ENCODE measurements around the gene SHANK3. TPM values are rescaled to one million over a fixed set of nuclear protein-coding genes. Genes with fewer than 3 reads are reported as not detected.

Gene SHANK3
- total and polyA plus RNA-seq, 12 donors, result 14.3 to 59.8 (median 24.7) TPM

DNA sequence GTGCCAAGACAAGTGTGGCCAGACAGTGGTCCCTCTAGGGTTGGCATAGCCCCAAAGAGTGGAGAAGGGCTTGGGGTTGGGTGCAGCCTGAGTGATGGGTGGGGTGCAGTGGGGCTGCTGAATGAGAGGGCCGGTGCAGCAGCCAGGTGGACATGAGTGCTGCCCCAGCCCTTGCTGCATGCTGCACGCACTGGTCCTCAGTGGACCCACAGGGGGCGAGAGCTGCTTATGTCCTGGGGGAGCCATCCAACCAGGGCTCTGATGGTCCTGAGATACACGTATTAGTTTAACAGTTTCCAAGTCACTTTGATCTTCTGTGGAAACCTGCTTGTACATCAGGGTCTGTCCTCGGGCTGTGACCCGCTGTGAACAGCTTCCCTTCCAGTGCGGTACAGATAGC is 41.5 kb downstream of the SHANK3 start:
- H3K27ac ChIP-seq, result peak overlapping the region in 7 of 10 donors; percentile 14 to 74 (median 58)
- peaks cover 3 to 56% (median 38%) of the 10 kb centered on the region in 9 donors for H3K4me1 ChIP-seq
- peaks cover 0 to 76% (median 10%) of the 10 kb centered on the region in 9 donors for H3K36me3 ChIP-seq
- DNase-seq (no peak), ATAC-seq (peak in 4 of 8 donors; percentile 1 to 28 (median 14))
- H3K27me3 ChIP-seq, result peaks cover 0 to 3% (median 0%) of the 10 kb centered on the region in 7 donors
- intact Hi-C loops (cut with DNase I), result loop anchor here in 2 of 10 donors (5.0 kb wide), 2 partner anchors 77 to 87 kb away; partner anchors contain the start of gene ARSA (in 1 of the 2)
- WGBS, 2 donors, result 68 to 80% methylated on average over 7 of the region's 7 CpGs
- H3K4me3 ChIP-seq, result no peak overlapping the region
- TF ChIP-seq, protein P1, sequence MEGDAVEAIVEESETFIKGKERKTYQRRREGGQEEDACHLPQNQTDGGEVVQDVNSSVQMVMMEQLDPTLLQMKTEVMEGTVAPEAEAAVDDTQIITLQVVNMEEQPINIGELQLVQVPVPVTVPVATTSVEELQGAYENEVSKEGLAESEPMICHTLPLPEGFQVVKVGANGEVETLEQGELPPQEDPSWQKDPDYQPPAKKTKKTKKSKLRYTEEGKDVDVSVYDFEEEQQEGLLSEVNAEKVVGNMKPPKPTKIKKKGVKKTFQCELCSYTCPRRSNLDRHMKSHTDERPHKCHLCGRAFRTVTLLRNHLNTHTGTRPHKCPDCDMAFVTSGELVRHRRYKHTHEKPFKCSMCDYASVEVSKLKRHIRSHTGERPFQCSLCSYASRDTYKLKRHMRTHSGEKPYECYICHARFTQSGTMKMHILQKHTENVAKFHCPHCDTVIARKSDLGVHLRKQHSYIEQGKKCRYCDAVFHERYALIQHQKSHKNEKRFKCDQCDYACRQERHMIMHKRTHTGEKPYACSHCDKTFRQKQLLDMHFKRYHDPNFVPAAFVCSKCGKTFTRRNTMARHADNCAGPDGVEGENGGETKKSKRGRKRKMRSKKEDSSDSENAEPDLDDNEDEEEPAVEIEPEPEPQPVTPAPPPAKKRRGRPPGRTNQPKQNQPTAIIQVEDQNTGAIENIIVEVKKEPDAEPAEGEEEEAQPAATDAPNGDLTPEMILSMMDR (IDR thresholded peaks at IDR 0.05), result no peak
- no peaks in the 10 kb centered on the region for H3K9me3 ChIP-seq

DNA sequence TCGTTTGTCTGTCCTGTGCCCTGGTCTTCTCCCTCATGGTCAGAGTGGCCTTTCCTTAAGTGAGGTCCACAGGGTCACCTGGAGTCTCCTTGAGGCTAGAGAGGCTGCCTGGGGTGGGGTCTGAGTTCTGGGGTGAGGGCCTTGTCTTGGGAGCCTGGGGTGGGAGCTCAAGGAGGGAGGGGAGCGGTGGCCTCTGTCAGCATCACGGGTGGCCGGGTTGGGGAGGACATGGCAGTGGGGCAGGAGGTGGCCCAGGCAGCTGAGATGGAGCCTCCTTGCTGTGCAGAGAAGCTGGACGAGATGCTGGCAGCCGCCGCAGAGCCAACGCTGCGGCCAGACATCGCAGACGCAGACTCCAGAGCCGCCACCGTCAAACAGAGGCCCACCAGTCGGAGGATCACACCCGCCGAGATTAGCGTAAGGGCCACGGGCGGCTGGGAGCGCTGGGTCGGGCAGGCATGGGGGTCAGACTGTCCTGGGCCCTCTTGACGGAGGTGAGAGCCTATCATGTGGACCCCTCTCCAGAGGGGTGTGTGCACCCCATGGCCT is 42.1 kb downstream of the SHANK3 start:
- TF ChIP-seq, protein P1 (IDR thresholded peaks at IDR 0.05), result no peak
- peaks cover 0 to 71% (median 10%) of the 10 kb centered on the region in 9 donors for H3K36me3 ChIP-seq
- peaks cover 3 to 51% (median 36%) of the 10 kb centered on the region in 9 donors for H3K4me1 ChIP-seq
- no peak for DNase-seq
- intact Hi-C loops (cut with DNase I), result loop anchor here in 2 of 10 donors (5.0 kb wide), 2 partner anchors 77 to 87 kb away; partner anchors contain the start of gene ARSA (in 1 of the 2)
- no peaks in the 10 kb centered on the region for H3K9me3 ChIP-seq
- peaks cover 0 to 9% (median 3%) of the 10 kb centered on the region in 7 donors for H3K27me3 ChIP-seq
- peak overlapping the region in 7 of 10 donors; percentile 14 to 74 (median 58) for H3K27ac ChIP-seq
- H3K4me3 ChIP-seq, result no peak overlapping the region
- 89 to 95% methylated on average over 20 to 22 of the region's 22 CpGs for WGBS, 2 donors
- ATAC-seq, result peak in 1 of 8 donors; percentile 6

DNA sequence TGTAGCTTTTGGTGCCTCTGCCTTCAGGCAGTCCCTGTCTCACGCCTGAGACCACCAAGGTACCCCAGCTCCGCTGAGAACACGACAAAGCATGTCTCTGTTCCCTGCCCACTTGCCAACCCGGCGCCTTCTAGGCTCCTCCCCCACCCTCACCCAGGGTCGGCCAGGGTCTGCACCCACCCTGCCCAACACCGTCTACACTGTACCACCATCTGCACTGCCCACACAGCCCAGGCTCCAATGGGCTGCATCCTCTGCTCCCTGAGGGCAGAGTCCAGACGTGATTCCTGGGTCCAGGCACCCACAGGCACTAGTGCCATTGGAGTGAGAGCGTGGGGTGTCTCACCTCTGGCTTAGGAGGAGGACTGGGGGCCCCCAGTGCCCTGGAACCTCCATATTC is 42.6 kb downstream of the SHANK3 start:
- H3K9me3 ChIP-seq, result no peaks in the 10 kb centered on the region
- peaks cover 0 to 65% (median 10%) of the 10 kb centered on the region in 9 donors for H3K36me3 ChIP-seq
- H3K27me3 ChIP-seq, result peaks cover 0 to 13% (median 7%) of the 10 kb centered on the region in 7 donors
- TF ChIP-seq, protein P1 (IDR thresholded peaks at IDR 0.05), result no peak
- WGBS, 2 donors, result 85 to 92% methylated on average over 9 of the region's 9 CpGs
- no peak for ATAC-seq
- intact Hi-C loops (cut with DNase I), result no loop called here
- H3K4me1 ChIP-seq, result peaks cover 3 to 45% (median 35%) of the 10 kb centered on the region in 9 donors
- peak overlapping the region in 2 of 10 donors; percentile 58 to 61 for H3K27ac ChIP-seq
- no peak overlapping the region for H3K4me3 ChIP-seq
- peak in 1 of 2 donors; percentile 2 for DNase-seq

DNA sequence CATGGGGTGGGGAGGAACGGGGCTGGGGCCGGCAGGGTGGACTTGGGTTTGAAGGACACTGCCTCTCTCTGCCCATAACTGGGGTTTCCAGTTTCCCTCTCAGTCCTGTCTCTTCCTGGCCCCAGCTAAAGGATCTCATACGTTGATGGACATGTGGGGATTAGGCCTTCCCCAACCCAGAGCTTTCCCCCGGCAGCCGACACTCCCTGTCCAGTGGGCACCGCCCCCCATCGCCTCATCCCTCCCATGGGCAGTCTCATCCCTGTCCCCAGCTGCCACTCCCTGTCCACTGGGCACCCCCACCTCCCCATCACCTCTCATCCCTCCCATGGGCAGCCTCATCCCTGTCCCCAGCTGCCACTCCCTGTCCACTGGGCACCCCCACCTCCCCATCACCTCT is 43.2 kb downstream of the SHANK3 start:
- H3K9me3 ChIP-seq, result no peaks in the 10 kb centered on the region
- ATAC-seq (no peak), DNase-seq (no peak)
- intact Hi-C loops (cut with DNase I), result no loop called here
- 88 to 91% methylated on average over 7 of the region's 7 CpGs for WGBS, 2 donors
- H3K27me3 ChIP-seq, result peaks cover 0 to 16% (median 7%) of the 10 kb centered on the region in 7 donors
- TF ChIP-seq, protein P1 (IDR thresholded peaks at IDR 0.05), result no peak
- H3K36me3 ChIP-seq, result peaks cover 0 to 60% (median 10%) of the 10 kb centered on the region in 9 donors
- peak overlapping the region in 1 of 10 donors; percentile 61 for H3K27ac ChIP-seq
- H3K4me3 ChIP-seq, result no peak overlapping the region
- H3K4me1 ChIP-seq, result peaks cover 3 to 41% (median 32%) of the 10 kb centered on the region in 9 donors

Data from heart right ventricle (tissue), 16 donors.